HG02571 (cell line): ENCODE results near the gene PROK1.

Experiments used
- ATAC-seq: cut with Tn5 transposase; IDR thresholded peaks from one replicate; pipeline ENCODE4 v1.9.1; 2021; ENCODE audit warnings: mild to moderate bottlenecking, moderate library complexity; ENCODE audit not compliant: unreplicated experiment

Gene PROK1

DNA sequence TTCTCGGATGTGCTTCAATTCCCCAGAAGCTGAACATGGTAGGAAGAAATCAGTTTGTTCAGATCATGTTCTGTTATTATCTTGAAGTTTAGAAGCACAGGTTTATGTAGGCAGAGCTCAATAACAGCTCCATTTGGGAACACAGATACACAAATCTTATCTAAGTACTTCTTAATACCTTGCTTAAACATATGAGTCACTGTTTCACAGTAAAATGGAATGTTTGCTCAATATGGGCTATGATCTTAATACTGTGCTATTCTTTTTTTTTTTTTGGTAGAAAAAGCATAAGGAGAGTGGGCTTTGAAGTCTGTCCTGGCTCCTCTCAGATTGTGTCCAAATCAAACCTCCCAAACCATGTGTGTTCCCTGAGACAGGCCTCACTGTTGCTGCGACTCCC is 13.4 kb downstream of the PROK1 start:
- ATAC-seq, result no peak

DNA sequence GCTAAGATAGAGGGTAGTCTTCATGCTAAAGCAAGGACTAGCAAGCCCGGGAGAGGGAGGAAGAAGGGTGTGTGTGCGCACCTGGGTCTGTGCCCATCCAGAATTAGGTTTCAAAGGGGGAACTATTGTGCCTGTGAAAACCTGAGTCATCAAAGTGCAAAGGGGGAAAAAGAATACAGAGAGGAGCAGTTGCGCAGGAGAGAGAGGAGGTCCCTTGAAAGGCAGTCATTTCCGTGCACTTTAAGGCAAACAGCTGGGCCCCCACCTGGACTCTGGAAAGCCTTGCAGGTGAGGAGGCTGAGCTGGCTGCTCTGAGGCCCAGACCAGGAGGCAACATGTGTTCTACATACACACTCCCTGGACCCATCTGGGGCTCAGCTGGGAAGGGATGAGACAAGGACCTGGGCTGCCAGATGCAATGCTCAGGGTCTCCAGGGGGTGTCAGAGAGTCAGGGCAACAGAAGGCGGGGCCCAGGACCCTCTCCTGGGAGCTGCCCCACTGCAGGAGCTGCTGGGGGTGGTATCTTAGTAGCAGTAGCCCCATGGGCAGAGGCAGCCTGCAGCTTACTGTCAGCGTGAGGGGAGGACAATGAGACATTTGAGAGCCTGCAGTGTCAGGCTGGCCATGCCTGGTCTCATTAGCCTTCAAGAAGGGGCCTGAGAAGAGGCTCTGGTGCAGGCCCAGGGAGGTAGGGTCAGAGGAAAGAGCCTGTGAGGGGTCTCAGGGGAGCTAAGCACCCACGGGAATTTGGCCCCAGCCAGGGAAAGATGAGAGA is 14.3 kb downstream of the PROK1 start:
- no peak for ATAC-seq

DNA sequence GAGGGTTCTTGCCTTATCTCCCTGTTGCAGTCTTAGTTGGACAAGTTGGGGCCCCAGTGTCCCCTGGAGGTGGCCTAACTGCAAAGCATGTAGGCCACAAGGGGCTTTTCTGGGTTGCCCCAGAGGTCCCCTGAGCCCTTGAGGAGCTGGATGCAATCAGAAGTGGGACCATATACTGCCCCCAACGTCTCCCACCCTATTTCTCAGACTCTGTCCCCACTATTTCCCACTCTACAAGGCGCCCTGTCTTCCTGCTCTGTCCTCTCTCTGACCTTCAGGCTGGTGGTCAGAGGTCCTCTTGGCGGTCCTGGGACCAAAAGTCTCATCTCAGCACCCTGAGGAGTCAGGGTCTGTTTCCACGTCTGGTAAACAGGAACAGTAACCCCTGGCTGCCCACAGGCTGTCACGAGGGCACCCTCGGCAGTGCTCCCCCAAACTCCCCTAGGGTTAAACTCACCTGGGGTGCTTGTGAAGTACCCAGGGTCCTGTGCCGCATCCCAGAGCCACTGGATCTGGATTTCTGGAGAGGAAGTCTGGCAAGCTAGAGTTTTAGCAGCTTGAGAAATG is 14.9 kb downstream of the PROK1 start:
- ATAC-seq, result no peak

DNA sequence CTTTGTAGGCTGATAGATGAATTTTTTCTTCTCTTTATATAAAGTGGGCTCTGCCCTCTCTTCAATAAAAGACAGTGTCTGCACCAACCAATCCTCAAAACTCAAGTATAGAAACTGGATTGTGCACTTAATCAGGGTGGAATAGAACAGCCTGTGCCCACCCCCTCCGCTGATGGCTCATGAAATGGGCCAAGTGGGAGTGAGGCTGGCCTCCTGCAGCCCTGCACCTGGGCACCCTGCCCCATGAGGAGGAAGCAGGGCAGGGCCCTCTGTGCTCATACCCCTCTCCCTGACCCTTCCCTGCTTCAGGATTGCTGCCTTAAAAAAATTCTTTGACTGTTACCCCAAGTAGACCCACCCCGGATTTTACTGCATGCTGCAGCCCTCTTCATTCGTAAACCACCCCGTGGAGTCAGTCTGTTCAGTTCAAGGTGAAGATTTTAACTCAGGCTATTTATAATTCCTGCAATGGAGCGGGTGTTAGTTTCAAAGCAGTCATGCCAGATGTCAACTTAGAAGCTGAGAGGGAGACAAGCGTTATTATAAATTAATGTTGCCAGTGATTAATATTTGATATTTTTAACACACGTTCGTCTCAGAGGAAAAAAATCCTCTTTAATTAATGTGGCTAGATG is 15.8 kb downstream of the PROK1 start:
- no peak for ATAC-seq

DNA sequence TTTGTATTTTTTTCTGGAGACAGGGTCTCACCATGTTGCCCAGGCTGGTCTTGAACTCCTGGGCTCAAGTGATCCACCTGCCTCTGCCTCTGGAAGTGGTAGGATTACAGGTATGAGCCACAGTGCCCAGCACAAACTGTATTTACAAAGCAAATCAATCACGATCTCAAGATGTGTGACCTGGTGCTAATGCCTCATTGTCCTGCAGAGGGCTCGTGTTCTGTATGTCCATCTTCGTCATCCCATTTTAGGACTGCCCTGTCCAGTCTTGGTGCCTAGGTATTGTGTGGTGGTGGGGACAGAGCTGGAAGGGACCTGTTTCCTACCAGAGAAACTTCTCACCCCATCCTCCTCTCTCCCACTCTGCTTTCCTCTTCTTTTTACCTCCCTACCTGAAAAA is 20.2 kb downstream of the PROK1 start:
- ATAC-seq, result no peak

DNA sequence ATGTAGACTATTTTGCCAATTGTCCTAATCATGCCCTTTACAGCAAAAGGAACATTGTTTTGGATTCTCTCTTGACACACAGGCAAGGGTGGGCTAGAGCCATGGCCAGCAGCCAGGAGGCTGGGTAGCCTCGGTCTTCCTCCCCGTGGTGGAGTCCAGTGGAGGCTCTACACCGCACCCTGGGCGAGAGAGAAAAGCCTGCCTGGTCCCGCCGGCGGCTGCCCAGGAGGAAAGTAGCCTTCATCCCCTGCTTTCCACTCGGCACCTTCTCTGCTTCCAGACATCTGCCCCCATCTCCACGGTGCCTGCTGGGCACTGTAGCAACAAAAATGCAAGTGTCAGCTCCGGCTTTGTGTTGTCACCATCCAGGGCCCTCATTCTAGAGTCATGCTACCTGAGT is 21.6 kb downstream of the PROK1 start:
- ATAC-seq, result no peak

DNA sequence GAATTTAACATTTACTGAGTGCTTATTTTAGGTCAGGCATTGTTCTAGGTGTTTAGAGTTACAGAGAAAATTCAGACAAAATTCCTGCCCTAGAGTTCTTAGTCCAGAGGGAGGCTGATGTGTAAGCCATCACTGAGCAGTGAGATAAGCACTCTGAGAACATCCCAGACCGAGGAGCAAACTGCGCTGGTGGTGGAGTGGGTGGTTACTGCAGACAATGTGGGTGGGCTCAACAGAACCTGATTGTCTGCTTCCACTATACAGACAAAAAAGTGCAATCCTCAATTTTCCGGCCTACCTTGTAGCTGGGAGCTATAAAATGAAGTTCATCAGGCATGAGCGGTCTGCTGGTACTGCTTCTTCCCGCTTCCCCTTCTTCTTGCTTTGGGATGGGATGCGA is 23.5 kb downstream of the PROK1 start:
- no peak for ATAC-seq

DNA sequence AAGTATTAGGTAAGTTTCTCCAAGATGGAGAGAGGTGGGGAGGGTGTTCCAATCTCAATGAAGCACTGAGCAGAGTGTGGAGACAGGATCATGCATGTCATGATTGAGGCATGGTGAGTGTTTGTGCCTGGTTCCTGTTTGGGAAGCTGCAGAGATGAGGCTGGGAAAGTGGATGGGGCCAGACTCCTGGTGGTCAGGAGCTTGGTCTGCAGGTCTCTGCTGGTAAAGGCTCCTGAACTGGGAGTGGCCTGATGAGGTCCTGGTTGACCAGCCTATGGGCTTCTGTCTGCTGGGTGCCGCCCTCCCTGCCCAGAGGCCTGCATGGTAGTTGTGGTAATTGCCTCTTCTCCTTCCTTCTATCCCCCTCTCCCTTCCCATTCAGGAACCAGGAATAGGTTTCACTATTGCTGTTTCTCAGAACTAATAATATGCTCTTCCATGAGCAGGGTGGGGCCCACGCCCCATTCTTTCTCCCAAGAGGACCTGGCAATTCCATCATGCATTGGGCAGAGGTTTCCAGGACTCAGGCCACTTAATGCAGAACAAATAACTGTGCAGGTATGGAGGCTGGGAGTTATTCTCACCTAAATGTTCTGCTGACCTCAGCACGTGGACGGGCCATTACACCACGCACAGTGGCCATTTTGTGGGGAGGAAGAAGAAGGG is 24.5 kb downstream of the PROK1 start:
- ATAC-seq, result no peak

DNA sequence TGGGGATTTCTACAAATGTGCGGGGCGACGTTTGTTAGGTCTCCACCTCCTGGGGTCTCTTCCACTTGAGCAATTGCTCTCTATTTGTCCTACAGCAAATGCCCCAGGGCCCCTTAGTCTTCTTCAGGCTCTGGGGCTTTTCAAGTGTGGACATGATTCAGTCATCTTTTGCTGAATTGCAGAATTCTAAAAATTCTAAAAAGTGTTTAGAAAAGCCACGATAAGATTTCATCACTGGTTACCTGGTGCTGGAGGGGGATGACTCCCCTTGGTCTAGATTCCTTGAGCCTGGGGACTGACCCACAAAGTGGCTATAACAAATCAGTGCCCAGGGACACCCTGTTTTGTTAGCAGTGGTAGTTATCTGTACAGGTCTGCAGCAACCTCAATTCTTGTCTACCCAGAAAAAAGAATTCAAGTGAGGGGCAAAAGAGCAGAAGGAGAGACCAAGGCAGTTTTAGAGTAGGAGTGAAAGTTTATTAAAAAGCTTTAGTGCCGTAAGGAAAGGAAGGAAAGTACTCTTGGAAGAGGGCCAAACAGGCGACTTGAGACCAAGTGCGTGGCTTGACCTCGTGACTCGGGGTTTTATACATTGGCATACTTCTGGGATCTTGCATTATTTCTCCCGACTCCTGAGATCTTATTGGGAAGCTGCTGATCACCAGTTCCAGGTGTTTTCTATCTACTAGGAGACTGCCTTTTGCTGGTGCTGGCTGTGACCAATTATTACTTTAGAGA is 25.2 kb downstream of the PROK1 start:
- no peak for ATAC-seq

DNA sequence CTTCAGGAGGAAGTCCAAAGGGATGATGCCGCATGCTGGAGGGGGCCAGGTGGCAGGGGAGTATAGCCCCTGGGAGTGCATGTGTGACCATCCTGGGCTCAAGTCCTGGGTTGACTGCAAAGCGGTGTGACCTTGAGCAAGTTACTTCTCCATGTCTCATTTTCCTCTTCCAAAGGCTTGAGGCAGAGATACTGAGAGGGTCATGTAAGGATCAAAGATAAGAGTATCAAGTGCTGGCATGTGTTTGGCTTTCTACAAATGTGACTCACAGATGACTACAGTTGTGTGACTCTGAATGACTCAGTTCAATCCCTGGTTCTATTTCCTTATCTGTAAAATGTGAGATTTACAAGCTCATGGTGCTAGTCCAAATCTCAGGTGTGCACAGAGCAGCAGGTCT is 26.1 kb downstream of the PROK1 start:
- no peak for ATAC-seq

DNA sequence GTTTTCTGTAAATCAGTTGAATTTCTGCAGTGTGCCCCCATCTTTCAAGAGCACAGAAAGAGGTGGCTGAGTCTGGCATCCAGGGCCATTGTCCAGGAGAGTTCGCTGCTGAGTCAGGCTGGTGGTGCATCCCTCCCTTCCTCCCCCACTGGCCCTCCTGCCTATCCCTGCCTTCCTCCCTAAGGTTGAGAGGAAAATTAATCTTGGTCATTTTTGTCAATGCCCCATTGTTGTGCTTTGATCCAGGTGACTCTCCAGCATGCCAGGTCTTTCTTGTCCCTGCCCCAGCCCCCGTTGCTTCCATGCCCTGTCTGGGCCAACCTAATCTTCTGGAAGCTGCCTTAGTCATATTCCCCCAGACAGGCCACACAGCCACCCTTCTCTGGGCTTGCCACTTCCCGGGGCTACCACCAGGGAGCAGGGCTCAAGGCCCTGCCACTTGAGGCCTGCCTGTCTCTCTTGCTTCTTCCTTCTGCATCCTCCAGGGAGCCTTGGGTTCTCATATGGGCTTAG is 26.6 kb downstream of the PROK1 start:
- no peak for ATAC-seq

DNA sequence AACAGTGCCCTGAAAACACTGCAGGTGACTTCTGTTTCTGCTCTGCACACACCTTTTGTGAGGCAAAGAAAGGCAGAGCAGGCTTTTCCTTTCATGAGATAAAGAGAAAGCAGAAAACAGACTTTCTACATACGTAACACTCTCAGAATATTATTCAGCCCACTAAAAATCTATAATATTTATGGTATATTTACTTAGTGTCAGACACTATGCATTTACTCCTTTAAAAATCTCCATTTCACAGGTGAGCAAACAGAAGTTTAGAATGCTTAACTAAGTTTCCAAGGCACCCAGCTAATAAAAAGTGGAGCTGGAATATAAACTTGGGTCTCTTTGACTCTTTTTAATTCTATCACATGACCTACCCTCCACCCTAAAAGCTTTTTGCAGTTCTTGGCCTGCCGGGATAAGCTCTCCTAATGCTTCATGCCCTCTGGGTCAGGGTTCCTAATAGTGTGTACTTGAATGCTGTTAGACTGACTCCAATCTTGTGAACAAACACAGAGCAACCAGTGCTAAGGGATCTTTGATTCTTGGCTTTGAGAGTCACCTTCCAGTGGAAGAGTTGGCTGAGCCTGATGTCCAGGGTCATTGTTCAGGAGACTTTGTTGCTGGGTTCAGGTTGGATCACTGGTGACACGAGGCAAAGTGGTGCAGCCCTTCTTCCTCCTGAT is 27.2 kb downstream of the PROK1 start:
- no peak for ATAC-seq

DNA sequence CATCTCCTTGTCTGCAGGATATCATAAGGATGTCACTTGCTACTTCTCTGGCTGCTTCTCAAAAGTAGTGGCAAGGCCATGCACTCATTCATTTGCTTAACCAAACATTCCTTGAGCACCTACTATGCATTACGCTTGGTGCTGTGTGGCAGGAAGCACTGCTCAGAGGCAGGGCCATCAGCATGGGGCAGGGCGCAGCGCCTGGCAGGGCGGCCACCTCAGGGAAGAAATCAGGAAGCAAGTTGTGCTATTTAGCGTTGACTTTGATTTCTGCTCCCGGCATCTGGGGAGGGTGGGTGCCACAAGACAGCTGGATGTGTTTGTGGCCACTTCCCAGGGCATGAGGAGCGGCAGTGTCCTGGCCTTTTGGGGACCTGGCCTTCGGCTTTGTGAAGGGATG is 27.9 kb downstream of the PROK1 start:
- no peak for ATAC-seq

DNA sequence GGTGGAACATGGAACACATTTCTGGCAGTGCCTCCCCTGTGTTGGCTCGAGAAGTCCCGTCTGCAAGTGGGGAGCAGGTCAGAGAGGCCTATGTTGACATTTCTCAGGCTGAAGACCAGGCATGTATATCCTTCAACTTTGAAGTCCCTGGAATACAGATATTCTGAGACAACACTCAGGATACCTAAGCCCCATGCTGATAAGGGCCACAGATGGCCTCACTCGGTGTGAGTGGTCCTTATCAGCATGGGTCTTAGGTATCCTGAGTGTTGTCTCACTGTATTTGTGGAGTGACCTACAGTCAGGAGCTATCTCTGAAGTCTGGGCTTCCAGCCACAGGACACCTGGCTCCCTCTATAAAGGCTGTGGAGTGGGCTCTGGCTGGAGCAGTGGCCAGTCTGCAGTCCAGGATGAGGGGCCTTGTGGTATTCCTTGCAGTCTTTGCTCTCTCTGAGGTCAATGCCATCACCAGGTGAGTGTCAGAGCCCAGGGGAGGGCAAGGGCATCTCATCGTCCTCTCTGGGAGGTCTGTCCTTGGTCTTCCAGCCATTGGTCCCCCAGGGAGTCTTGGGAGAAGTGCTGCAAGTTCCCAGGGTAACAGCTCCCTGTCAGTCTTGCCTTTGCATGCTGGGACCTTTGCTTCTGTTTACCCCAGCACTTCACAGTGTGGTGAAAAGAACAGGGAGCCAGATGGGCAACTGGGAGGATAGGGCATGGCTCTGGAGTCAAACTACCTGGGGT is 29.6 kb downstream of the PROK1 start:
- no peak for ATAC-seq

DNA sequence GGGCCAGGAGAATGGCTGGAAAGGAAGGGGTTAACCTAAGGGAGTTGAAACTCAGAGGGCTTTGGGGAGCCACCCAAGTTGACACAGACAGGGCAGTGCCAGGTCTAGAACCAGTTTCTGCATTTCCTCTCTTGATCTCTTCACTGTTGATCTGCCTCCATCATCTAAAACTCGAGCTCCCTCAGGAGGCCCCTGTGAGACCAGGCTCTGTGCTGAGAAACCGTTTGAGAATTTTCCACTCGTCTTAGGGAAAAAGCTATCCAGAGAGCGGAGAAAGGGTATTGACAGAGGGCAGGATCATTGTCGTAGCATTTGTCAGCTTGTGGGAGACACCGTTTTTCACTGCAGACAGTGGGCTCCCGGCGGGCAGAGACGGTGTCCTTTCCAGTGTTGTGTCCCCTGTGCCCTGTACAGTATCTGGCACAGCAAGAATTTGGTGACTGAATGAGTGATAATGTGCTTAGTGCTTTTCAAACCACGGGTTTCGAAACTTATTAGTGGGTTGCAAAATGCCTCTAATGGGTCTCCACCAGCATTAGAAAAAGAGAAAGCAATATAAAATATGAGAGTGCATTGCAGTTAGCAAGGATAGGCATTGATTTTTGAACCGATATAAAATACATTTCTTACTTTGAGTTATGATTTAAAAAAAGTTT is 31.1 kb downstream of the PROK1 start:
- no peak for ATAC-seq

DNA sequence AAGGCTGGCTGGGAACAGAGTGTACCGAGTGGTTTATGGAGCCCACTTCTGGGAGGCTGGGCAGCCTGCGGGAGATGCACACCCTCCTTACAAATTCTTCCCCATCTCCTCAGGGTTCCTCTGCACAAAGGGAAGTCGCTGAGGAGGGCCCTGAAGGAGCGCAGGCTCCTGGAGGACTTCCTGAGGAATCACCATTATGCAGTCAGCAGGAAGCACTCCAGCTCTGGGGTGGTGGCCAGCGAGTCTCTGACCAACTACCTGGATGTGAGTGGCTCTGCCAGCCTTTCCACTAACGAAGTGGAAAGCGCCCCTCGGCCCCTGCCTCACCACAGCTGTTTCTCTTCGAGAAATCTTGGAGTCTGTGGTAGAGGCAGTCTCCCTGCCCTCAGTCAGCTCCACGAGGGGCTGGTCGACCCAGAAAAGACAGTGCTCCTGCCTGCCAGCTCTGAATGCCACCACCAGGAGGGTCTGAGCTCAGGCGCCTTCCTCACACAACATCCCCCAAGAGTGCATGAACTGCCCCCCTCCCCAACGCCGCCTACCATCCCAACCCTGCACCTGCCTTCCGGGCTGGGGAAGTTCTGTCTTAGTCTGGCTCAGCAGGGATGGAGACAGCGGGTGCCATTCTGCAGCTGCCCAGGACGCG is 31.8 kb downstream of the PROK1 start:
- ATAC-seq, result no peak

DNA sequence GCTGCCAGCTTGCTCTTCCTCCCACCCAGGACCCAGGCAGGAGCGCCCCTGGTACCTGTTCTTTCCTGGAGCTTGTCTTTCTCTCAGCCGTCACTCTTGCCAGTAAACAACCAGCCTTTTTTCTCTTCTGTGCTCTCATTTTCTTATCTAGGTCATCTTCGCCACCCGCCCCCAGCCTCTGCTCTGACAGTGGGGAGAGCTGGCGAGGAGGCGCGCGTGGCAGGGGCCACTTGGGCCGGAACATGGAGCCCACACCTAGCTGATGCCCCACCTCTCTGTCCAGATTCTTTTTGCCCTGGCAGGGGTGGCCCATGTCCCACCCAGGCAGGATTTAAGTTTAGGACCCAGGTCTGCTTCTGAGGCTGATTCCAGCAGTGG is 32.3 kb downstream of the PROK1 start:
- ATAC-seq, result no peak

DNA sequence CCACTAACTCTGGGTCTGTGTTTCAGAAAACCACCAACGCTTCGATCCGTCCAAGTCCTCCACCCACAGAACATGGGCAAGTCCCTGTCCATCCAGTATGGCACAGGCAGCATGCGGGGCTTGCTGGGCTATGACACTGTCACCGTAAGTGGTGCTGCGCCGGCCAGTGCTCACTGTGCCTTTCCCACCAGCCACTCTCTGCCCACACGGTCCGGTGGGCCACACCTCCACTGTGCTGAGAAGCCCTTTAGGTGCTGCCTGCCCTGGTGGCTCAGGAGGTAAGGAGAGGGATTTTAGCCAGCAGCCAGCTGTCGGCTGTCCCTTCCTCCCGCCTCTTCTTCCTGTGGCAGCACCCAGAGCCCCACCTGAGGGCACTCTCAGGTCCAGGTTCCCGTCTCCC is 33.9 kb downstream of the PROK1 start:
- ATAC-seq, result no peak

DNA sequence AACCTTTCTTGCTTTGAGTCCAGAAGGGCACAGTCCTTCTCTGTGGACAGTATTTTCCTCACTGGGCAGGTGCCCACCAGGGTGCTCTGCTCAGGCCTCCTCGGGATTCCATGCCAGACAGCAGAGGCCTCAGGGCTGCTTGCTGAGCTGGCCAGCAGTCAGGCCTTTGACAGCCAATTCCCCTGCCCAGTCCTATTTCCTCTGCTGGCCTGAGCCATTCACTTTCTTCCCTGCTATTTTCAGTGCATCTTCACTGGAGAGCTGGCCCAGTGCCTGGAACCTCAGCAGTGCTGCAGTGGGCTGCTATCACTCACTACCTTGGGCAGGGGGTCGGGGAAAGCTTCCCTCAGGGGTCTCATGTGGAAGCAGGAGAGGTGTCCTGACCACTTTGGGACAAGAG is 34.8 kb downstream of the PROK1 start:
- no peak for ATAC-seq
